Ascending aorta (tissue), 2 donors: ENCODE measurements around the gene SDR39U1. TPM values are rescaled to one million over a fixed set of nuclear protein-coding genes. Genes with fewer than 3 reads are reported as not detected.

Experiments
- DNase-seq, 2 donors: peaks; one replicate each; pipeline ENCODE4 v3.0.0-alpha.2; 2019; ENCODE audit warnings: low spot score in 2 of 2
- H3K27ac ChIP-seq, 2 donors: fragments of 200-600 bp; sonication (generic); one replicate each; pipeline ENCODE4 v1.5.1; 2016 to 2017; ENCODE audit warnings: mild to moderate bottlenecking in 1 of 2
- H3K27me3 ChIP-seq: fragments of 200-600 bp; sonication (generic); one replicate; pipeline ENCODE4 v1.5.1; 2017
- H3K36me3 ChIP-seq, 2 donors: fragments of 200-600 bp; sonication (generic); one replicate each; pipeline ENCODE4 v1.5.1; 2016
- H3K4me1 ChIP-seq, 2 donors: fragments of 200-600 bp; sonication (generic); one replicate each; pipeline ENCODE4 v1.5.1; 2016 to 2017; ENCODE audit warnings: mild to moderate bottlenecking in 1 of 2
- H3K4me3 ChIP-seq, 2 donors: fragments of 200-600 bp; sonication (generic); one replicate each; pipeline ENCODE4 v1.5.1; 2016 to 2017; ENCODE audit warnings: mild to moderate bottlenecking in 1 of 2
- H3K9me3 ChIP-seq, 2 donors: fragments of 200-600 bp; sonication (generic); one replicate each; pipeline ENCODE4 v1.5.1; 2016
- intact Hi-C: fragments of 100-400 bp; cut with DNase I; formaldehyde crosslinking; loops from one replicate; pipeline ENCODE4 v1.15.1; 2023
- total RNA-seq: library from RNA; depleted of rRNA; stranded (reverse); fragments of >200 nt; gene quantifications from one replicate; pipeline ENCODE4 v1.1.0, GENCODE V29; 2016
- TF ChIP-seq, protein P1 (sequence below), 3 experiments: fragments of 200-600 bp in 2 of 3; fragments of 450-650 bp in 1 of 3; sonication (generic) in 2 of 3; IDR thresholded peaks; one replicate each; pipeline ENCODE4 v1.5.1; 2016 to 2019; ENCODE audit warnings: antibody characterized with exemption in 3 of 3, mild to moderate bottlenecking in 1 of 3, moderate library complexity in 1 of 3

Gene SDR39U1
- total RNA-seq, 1 donor from 2014 or later: 98.3 TPM

DNA sequence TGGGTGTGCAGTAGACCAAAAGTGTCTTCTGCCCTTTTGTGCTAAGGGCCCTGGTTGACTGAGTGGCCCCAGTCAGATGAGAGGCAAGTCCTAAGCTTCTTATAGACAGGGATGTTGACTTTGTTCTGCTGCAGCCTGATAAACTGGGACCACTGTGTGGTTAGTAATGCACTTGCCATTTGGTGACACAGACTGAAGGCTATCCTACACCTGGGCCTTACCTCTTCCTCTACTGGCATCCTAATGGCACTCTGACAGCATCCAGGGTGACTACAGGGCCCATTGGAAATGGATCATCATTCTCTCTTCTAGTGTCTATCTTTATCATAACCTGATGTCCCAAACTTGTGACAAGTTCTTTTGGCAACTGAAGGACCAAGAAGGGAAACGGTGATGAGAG is 3.3 kb downstream of the SDR39U1 start:
- DNase-seq: no peak
- H3K4me1 ChIP-seq: peaks cover 0 to 23% of the 10 kb centered on the region in 2 donors
- H3K36me3 ChIP-seq: peaks cover 42 to 58% of the 10 kb centered on the region in 2 donors
- no peak overlapping the region for H3K4me3 ChIP-seq
- intact Hi-C loops: loop anchor here (10.0 kb wide), 1 partner anchor 1074 kb away; the partner anchor contains the start of gene EFS
- TF ChIP-seq, protein P1, sequence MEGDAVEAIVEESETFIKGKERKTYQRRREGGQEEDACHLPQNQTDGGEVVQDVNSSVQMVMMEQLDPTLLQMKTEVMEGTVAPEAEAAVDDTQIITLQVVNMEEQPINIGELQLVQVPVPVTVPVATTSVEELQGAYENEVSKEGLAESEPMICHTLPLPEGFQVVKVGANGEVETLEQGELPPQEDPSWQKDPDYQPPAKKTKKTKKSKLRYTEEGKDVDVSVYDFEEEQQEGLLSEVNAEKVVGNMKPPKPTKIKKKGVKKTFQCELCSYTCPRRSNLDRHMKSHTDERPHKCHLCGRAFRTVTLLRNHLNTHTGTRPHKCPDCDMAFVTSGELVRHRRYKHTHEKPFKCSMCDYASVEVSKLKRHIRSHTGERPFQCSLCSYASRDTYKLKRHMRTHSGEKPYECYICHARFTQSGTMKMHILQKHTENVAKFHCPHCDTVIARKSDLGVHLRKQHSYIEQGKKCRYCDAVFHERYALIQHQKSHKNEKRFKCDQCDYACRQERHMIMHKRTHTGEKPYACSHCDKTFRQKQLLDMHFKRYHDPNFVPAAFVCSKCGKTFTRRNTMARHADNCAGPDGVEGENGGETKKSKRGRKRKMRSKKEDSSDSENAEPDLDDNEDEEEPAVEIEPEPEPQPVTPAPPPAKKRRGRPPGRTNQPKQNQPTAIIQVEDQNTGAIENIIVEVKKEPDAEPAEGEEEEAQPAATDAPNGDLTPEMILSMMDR (IDR thresholded peaks at IDR 0.05): no peak
- H3K27me3 ChIP-seq: no peaks in the 10 kb centered on the region
- no peak overlapping the region for H3K27ac ChIP-seq
- no peaks in the 10 kb centered on the region for H3K9me3 ChIP-seq

DNA sequence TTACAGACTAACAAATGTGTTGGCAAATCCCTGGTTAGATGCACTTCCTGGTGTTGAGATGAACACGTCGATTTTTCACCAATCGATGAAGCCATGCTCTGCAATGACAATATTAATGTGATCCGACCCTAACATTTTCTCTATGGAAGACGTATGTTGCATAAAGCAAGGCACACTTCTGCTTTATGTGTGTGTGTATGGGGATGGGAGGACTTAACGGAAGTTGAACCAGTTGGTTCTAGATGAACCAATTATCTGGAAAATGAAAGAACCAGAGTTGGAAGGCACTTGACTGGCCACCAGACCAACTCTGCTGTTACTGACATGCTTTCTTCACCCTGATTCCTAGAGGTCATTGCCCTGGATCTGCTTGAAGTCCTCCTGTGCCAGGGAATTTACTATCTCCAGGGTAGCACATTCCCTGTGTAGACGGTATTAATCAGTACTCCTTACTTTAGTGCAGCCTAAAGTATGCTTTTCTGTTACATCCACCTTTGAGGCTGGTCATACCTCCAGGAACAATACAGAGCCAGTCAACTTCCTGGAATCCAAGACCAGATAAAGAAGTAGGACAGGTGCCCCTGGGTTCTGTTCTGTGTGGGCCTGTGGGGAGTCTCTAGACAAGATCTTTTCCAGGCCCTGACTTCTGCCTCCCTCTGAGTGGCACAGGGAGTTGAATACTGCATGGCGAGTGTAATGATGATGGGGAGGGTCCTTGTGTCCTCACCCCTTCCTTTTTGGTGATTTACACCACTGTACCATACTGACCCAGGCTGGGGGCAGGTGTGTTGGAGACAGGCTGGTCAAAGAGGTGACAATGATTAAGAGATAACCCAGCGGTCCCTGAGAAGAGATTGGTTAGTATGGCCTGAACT is 4.1 kb downstream of the SDR39U1 start:
- H3K36me3 ChIP-seq: peaks cover 48 to 66% of the 10 kb centered on the region in 2 donors
- H3K4me1 ChIP-seq: peaks cover 0 to 22% of the 10 kb centered on the region in 2 donors
- no peak for DNase-seq

DNA sequence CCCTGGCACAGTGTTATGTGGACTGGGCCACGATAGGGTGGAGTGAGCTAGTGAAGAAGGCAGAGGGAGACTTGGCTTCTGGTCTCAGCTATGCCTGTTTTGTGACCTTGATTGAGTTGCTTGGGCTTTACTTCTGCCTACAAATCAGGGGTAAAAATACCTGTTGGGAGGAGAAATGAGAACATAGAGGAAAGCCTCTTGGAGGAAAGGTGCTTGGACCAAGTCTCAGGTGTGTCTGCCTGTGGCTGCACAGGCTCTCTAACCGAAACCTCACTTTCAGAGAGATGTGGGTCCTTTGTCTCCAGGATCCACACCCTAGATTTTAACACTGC is 4.9 kb downstream of the SDR39U1 start:
- intact Hi-C loops: loop anchor here (10.0 kb wide), 1 partner anchor 1073 kb away; the partner anchor contains the start of gene EFS
- H3K27ac ChIP-seq: peak overlapping the region; percentile 10 to 48
- H3K9me3 ChIP-seq: no peaks in the 10 kb centered on the region
- H3K4me3 ChIP-seq: no peak overlapping the region
- peaks cover 56 to 73% of the 10 kb centered on the region in 2 donors for H3K36me3 ChIP-seq
- TF ChIP-seq, protein P1 (IDR thresholded peaks at IDR 0.05): no peak
- H3K27me3 ChIP-seq: no peaks in the 10 kb centered on the region
- no peak for DNase-seq
- peaks cover 0 to 20% of the 10 kb centered on the region in 2 donors for H3K4me1 ChIP-seq

More for the DNA sequence above, 4.1 kb downstream of the SDR39U1 start:
- no peak overlapping the region for H3K27ac ChIP-seq
- no peak overlapping the region for H3K4me3 ChIP-seq
- no peaks in the 10 kb centered on the region for H3K9me3 ChIP-seq
- intact Hi-C loops: loop anchor here (10.0 kb wide), 1 partner anchor 1074 kb away; the partner anchor contains the start of gene EFS
- TF ChIP-seq, protein P1 (IDR thresholded peaks at IDR 0.05): no peak
- H3K27me3 ChIP-seq: no peaks in the 10 kb centered on the region

DNA sequence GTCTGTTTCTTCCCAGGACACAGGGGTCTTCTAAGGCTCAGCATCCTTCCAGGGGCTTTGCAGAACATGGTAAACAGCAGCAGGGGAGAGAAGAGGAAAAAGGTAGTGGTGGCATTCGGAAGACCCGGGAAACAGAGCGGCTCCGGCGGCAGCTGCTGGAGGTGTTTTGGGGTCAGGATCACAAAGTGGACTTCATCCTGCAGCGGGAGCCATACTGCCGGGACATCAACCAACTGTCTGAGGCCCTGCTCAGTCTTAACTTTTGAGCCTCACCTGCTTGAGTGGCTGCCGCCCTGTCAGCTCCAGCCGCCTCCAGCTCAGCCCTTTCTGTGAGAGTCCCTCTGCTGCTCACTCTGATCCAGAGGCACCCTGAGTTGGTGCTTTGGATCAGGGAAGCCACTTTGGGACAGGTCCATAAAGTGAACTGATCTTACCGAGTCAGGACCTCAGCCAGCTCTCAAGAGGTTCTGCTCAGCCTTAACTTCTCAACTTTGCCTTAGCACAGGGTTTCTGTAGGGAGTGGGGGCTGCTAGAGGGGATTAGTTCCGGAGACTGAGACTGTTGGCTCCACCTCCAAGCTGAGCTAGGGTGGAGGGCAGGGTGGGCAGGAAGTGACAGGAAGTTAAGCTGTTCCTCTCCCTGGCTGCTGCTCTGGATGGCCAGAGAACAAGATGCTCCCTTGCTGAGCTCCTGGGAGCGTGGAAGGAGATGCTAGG is 5.4 kb downstream of the SDR39U1 start:
- H3K27ac ChIP-seq: peak overlapping the region; percentile 10 to 48
- no peaks in the 10 kb centered on the region for H3K27me3 ChIP-seq
- no peaks in the 10 kb centered on the region for H3K9me3 ChIP-seq
- DNase-seq: no peak
- H3K4me1 ChIP-seq: peaks cover 0 to 20% of the 10 kb centered on the region in 2 donors
- peaks cover 61 to 79% of the 10 kb centered on the region in 2 donors for H3K36me3 ChIP-seq
- TF ChIP-seq, protein P1 (IDR thresholded peaks at IDR 0.05): no peak
- H3K4me3 ChIP-seq: no peak overlapping the region
- intact Hi-C loops: loop anchor here (10.0 kb wide), 1 partner anchor 1072 kb away; the partner anchor contains the start of gene EFS

DNA sequence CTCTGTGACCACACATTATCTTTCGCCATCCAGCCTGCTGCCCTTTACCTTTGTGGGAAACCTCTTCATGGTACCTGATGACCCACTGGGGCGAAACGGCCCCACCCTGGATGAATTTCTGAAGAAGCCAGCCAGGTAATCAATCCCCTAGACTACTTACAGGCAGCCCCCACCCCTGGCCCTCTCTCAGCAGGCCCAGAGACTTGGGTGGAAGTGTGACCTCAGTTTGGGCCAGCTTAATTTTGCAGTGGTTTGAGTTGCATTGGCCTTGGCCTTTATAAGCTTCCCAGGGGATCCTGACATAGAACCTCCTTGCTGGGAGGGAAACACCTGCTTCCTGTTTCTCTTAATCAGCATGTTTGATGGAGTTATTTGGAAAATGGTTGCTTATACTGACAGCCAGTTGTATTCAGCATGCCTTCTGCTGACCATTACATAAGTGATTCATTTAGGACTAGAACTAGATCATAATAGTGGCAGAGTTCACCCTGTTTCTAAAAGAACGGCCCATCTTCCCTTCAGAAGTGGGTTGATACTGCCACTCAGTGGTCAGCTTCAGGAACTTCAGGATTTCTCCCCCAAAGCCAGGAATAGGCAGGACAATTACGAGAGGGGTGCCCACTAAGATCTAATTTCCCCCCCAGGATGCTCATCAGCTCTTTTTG is 6.1 kb downstream of the SDR39U1 start:
- no peak overlapping the region for H3K4me3 ChIP-seq
- peaks cover 64 to 80% of the 10 kb centered on the region in 2 donors for H3K36me3 ChIP-seq
- H3K9me3 ChIP-seq: no peaks in the 10 kb centered on the region
- H3K4me1 ChIP-seq: peaks cover under 1 to 22% of the 10 kb centered on the region in 2 donors
- peak overlapping the region; percentile 41 to 54 for H3K27ac ChIP-seq
- intact Hi-C loops: loop anchor here (1.0 to 10.0 kb wide), 2 partner anchors 103 to 1072 kb away; partner anchors contain the start of gene EFS
- DNase-seq: no peak
- TF ChIP-seq, protein P1 (IDR thresholded peaks at IDR 0.05): peak; percentile 74 to 80 (median 77)
- H3K27me3 ChIP-seq: no peaks in the 10 kb centered on the region
